Tibial nerve (tissue), 4 donors: Measurements from ENCODE around the gene SLC25A41. TPM values are rescaled to one million over a fixed set of nuclear protein-coding genes. Genes with fewer than 3 reads are reported as not detected.

ENCODE experiments used
- DNase-seq, 2 donors: peaks; one replicate each; pipeline ENCODE4 v3.0.0-alpha.2; 2019; ENCODE audit warnings: low spot score in 2 of 2
- H3K27ac ChIP-seq, 4 donors: fragments of 200-600 bp; sonication (generic) in 3 of 4; one replicate each; pipeline ENCODE4 v1.5.1; 2017 to 2019; ENCODE audit warnings: mild to moderate bottlenecking in 1 of 4
- H3K27me3 ChIP-seq, 2 donors: fragments of 200-600 bp; sonication (generic) in 1 of 2; one replicate each; pipeline versions ENCODE4 v1.5.1 to v1.6.0; 2017 to 2019
- H3K36me3 ChIP-seq, 3 donors: fragments of 200-600 bp; sonication (generic); one replicate each; pipeline ENCODE4 v1.5.1; 2018 to 2019
- H3K4me1 ChIP-seq, 4 donors: fragments of 200-600 bp; sonication (generic) in 3 of 4; one replicate each; pipeline ENCODE4 v1.5.1; 2017 to 2019
- H3K4me3 ChIP-seq, 4 donors: fragments of 200-600 bp; sonication (generic) in 3 of 4; one replicate each; pipeline ENCODE4 v1.5.1; 2017 to 2019; ENCODE audit warnings: mild to moderate bottlenecking in 1 of 4, moderate library complexity in 1 of 4
- H3K9me3 ChIP-seq, 4 donors: fragments of 200-600 bp; sonication (generic) in 3 of 4; one replicate each; pipeline ENCODE4 v1.5.1; 2017 to 2019
- EP300 ChIP-seq, 2 donors: sonication (generic); formaldehyde crosslinking; IDR thresholded peaks; one replicate each; pipeline ENCODE4 v1.6.1; 2017; ENCODE audit warnings: antibody characterized with exemption in 2 of 2, mild to moderate bottlenecking in 1 of 2
- POLR2A ChIP-seq, 2 donors: fragments of 450-650 bp; IDR thresholded peaks; one replicate each; pipeline ENCODE4 v1.6.1; 2017; ENCODE audit warnings: antibody characterized with exemption in 2 of 2, mild to moderate bottlenecking in 2 of 2, moderate library complexity in 2 of 2
- WGBS, 2 donors: methylation state at CpG; one replicate each; pipeline ENCODE4 v1.1.5; 2018; 5-methylcytosine and 5-hydroxymethylcytosine counted together
- total RNA-seq, 4 donors: library from RNA; depleted of rRNA; stranded (reverse); fragments of >200 nt; gene quantifications; one replicate each; pipeline ENCODE4 v1.1.0, GENCODE V29; 2016
- TF ChIP-seq, protein P1 (sequence below), 5 experiments: fragments of 200-600 bp in 3 of 5; fragments of 450-650 bp in 2 of 5; sonication (generic) in 3 of 5; IDR thresholded peaks; one replicate each; pipeline ENCODE4 v1.5.1; 2016 to 2019; ENCODE audit warnings: antibody characterized with exemption in 5 of 5, mild to moderate bottlenecking in 3 of 5, moderate library complexity in 2 of 5

Gene SLC25A41
- total RNA-seq, 4 donors from 2014 or later: 0.63 TPM; not detected in 3

DNA sequence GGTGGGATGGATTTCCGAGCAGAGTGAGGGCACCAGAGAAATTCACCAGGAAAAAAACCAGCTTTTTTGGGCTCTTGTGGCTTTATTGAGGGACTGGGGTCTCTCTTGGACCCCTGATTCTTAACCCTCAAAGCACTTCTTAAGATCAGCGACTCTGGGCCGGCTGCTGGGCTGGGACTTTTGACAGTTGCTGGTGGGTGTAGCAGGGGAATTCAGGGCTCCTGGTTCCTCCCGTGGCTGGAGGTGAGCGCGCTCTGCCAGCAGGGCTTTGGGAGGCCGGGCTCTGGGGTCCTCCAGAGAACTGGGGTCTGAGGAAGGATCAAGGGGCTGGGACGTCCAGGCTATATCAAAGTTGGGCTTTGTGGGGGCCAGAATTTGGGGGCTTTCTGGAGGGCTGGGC is 33.8 kb upstream of the SLC25A41 start:
- no peak for DNase-seq
- WGBS, 2 donors: 69 to 71% methylated on average over 7 to 8 of the region's 8 CpGs
- Histone ChIP-seq H3K27me3 (peaks cover 0 to 26% of the 10 kb centered on the region in 2 donors), H3K27ac (no peak overlapping the region), H3K4me1 (peaks cover 0 to 7% (median 2%) of the 10 kb centered on the region in 4 donors), H3K9me3 (no peaks in the 10 kb centered on the region), H3K4me3 (no peak overlapping the region), H3K36me3 (no peaks in the 10 kb centered on the region)
- TF ChIP-seq EP300 (IDR thresholded peaks at IDR 0.05) (no peak), POLR2A (IDR thresholded peaks at IDR 0.05) (no peak)
- TF ChIP-seq, protein P1, sequence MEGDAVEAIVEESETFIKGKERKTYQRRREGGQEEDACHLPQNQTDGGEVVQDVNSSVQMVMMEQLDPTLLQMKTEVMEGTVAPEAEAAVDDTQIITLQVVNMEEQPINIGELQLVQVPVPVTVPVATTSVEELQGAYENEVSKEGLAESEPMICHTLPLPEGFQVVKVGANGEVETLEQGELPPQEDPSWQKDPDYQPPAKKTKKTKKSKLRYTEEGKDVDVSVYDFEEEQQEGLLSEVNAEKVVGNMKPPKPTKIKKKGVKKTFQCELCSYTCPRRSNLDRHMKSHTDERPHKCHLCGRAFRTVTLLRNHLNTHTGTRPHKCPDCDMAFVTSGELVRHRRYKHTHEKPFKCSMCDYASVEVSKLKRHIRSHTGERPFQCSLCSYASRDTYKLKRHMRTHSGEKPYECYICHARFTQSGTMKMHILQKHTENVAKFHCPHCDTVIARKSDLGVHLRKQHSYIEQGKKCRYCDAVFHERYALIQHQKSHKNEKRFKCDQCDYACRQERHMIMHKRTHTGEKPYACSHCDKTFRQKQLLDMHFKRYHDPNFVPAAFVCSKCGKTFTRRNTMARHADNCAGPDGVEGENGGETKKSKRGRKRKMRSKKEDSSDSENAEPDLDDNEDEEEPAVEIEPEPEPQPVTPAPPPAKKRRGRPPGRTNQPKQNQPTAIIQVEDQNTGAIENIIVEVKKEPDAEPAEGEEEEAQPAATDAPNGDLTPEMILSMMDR (IDR thresholded peaks at IDR 0.05): no peak

DNA sequence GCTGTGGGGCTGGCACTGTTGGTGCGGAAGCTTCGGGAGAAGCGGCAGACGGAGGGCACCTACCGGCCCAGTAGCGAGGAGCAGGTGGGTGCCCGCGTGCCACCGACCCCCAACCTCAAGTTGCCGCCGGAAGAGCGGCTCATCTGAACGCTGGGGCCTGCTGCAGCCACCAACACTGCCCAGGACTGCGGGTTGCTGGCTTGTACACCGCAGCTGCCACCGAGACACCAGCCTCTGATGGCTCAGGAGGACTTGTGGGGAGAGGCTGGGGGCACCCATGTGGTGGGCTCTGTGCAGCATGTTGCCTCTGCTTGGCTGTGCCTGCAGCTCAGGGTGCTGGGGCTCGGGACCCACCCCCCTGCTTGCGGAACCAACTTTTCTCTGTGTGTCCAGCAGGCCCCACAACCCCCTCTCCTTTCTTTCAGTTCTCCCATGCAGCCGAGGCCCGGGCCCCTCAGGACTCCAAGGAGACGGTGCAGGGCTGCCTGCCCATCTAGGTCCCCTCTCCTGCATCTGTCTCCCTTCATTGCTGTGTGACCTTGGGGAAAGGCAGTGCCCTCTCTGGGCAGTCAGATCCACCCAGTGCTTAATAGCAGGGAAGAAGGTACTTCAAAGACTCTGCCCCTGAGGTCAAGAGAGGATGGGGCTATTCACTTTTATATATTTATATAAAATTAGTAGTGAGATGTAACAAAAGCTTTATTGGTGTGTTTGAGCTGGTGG is 33.1 kb upstream of the SLC25A41 start:
- Histone ChIP-seq H3K27me3 (peaks cover 0 to 26% of the 10 kb centered on the region in 2 donors), H3K27ac (no peak overlapping the region), H3K9me3 (no peaks in the 10 kb centered on the region), H3K36me3 (no peaks in the 10 kb centered on the region), H3K4me3 (no peak overlapping the region), H3K4me1 (peaks cover 0 to 7% (median 2%) of the 10 kb centered on the region in 4 donors)
- WGBS, 2 donors: 61 to 77% methylated on average over 8 to 12 of the region's 21 CpGs
- DNase-seq: no peak
- no peak for TF ChIP-seq POLR2A (IDR thresholded peaks at IDR 0.05)
- TF ChIP-seq, protein P1 (IDR thresholded peaks at IDR 0.05): no peak
- no peak for TF ChIP-seq EP300 (IDR thresholded peaks at IDR 0.05)

DNA sequence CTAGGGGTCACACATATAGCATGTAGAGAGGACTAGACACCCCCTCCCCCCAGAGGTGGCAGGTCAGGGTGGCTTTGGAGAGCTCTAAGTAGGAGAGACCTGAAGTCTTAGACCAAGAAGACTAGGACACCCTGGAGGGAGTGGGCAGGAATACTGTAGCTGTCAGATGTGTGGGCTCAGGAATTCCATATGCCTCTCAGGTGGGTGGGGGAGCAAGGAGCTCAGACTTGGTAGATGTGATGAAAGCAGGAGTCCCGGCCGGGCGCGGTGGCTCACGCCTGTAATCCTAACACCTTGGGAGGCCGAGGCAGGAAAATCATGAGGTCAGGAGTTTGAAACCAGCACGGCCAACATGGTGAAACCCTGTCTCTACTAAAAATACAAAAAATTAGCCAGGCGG is 32.1 kb upstream of the SLC25A41 start:
- peaks cover 0 to 10% (median 3%) of the 10 kb centered on the region in 4 donors for H3K4me1 ChIP-seq
- 84 to 89% methylated on average over 8 of the region's 8 CpGs for WGBS, 2 donors
- TF ChIP-seq EP300 (IDR thresholded peaks at IDR 0.05): no peak
- TF ChIP-seq, protein P1 (IDR thresholded peaks at IDR 0.05): no peak
- TF ChIP-seq POLR2A (IDR thresholded peaks at IDR 0.05): no peak
- H3K27ac ChIP-seq: no peak overlapping the region
- DNase-seq: no peak
- no peaks in the 10 kb centered on the region for H3K36me3 ChIP-seq
- H3K4me3 ChIP-seq: no peak overlapping the region
- H3K9me3 ChIP-seq: no peaks in the 10 kb centered on the region
- peaks cover 0 to 26% of the 10 kb centered on the region in 2 donors for H3K27me3 ChIP-seq

DNA sequence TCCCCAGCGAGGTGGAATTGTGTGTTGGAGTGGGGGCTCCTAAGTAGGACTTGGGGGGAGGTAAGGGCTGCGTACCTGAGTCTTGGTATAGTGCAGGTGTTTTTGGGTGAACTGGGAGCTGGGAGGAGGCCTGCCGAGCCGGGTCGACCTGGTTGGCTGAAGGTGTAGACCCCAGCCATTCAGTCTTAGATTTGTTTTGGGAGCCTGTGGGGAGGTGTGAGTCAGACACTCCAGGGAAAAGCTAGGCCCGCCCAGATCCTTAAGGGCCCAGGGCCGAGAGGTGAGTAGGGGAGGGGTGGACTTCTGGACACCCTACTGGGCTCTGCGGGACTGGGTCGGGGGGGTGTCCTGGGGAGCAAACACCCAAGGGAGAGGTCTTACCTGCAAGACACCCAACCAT is 31.4 kb upstream of the SLC25A41 start:
- no peak overlapping the region for H3K27ac ChIP-seq
- no peaks in the 10 kb centered on the region for H3K36me3 ChIP-seq
- H3K4me1 ChIP-seq: peaks cover 0 to 12% (median 3%) of the 10 kb centered on the region in 4 donors
- no peaks in the 10 kb centered on the region for H3K9me3 ChIP-seq
- WGBS, 2 donors: 40 to 54% methylated on average over 9 of the region's 9 CpGs
- peaks cover 0 to 26% of the 10 kb centered on the region in 2 donors for H3K27me3 ChIP-seq
- peak overlapping the region in 1 of 4 donors; percentile 34 for H3K4me3 ChIP-seq
- no peak for DNase-seq
- TF ChIP-seq EP300 (IDR thresholded peaks at IDR 0.05) (no peak), POLR2A (IDR thresholded peaks at IDR 0.05) (no peak)
- TF ChIP-seq, protein P1 (IDR thresholded peaks at IDR 0.05): no peak

DNA sequence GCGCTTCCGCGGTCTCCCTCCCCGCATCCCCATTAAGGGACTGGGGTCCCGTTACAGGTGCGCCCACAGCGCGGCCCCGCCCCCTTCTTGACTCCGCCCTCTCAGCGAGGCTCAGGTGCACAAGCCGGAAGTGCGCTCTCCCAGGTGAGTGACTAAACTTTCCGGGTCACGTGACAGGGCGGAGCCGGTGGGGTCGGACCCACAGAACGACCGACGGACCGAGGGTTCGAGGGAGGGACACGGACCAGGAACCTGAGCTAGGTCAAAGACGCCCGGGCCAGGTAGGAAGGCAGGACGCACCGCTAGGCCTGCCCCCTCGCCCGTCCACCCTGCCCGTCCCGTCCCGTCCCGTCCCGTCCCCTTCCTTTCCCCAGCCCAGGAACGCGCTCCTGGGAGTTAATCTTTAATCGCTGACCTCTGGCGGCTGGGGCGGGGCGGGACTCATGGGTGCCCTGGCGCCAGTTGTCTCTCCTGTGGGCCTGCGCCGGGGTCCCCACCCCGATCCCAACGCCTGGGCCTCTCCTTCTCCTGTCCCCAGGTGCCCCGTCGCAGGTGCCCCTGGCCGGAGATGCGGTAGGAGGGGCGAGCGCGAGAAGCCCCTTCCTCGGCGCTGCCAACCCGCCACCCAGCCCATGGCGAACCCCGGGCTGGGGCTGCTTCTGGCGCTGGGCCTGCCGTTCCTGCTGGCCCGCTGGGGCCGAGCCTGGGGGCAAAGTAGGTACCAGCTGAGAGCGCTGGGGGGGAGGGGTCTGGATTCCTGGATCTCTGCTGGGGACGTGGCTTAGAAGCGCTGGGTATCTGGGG is 30.7 kb upstream of the SLC25A41 start, which contains the start of gene CRB3:
Gene CRB3, plus strand, starts transcription at position 202 of the 804 bp plus-strand sequence. Its CDS starts 431 bp downstream, at position 633.
- Histone ChIP-seq H3K4me3 (peak within 1 kb of the TSS in 1 of 4 donors; percentile 34), H3K9me3 (no peaks in the 10 kb centered on the region), H3K4me1 (peaks cover 0 to 17% (median 3%) of the 10 kb centered on the region in 4 donors), H3K27ac (peak within 1 kb of the TSS in 1 of 4 donors; percentile 76), H3K36me3 (no peaks in the 10 kb centered on the region), H3K27me3 (peaks cover 0 to 26% of the 10 kb centered on the region in 2 donors)
- 3 to 4% methylated on average over 21 to 24 of the region's 65 CpGs for WGBS, 2 donors
- TF ChIP-seq, protein P1 (IDR thresholded peaks at IDR 0.05): no peak
- TF ChIP-seq EP300 (IDR thresholded peaks at IDR 0.05) (no peak), POLR2A (IDR thresholded peaks at IDR 0.05) (no peak)
- DNase-seq: no peak
